H9 (cell line): Measurements from ENCODE around the gene BCAS4. TPM values are rescaled to one million over a fixed set of nuclear protein-coding genes. Genes with fewer than 3 reads are reported as not detected.

Source experiments
- DNase-seq: peaks from one replicate; pipeline ENCODE4 v3.0.0-alpha.2; 2017
- H2AFZ ChIP-seq: one replicate; pipeline ENCODE4 v1.6.1; 2013; ENCODE audit warnings: mild to moderate bottlenecking, low read length, control low read depth, moderate library complexity
- H2AK5ac ChIP-seq: 2 replicates; pipeline ENCODE4 v1.6.1; 2013; ENCODE audit warnings: low read length, control low read depth, mixed read lengths; ENCODE audit not compliant: insufficient read length
- H2BK120ac ChIP-seq: one replicate; pipeline ENCODE4 v1.6.1; 2013; ENCODE audit warnings: low read depth, mild to moderate bottlenecking, low read length, control low read depth, inconsistent platforms; ENCODE audit not compliant: poor library complexity, severe bottlenecking
- H2BK12ac ChIP-seq: 2 replicates; pipeline ENCODE4 v1.6.1; 2013; ENCODE audit warnings: low read length, control low read depth, mixed read lengths, low read depth; ENCODE audit not compliant: insufficient read length
- H2BK15ac ChIP-seq: 2 replicates; pipeline ENCODE4 v1.6.1; 2013; ENCODE audit warnings: low read depth, low read length, control low read depth
- H2BK20ac ChIP-seq: one replicate; pipeline ENCODE4 v1.6.1; 2013; ENCODE audit warnings: low read depth, mild to moderate bottlenecking, low read length, control low read depth, inconsistent platforms; ENCODE audit not compliant: poor library complexity, severe bottlenecking
- H2BK5ac ChIP-seq: 2 replicates; pipeline ENCODE4 v1.6.1; 2013; ENCODE audit warnings: low read length, control low read depth, mixed read lengths; ENCODE audit not compliant: insufficient read length
- H3K14ac ChIP-seq: 2 replicates; pipeline ENCODE4 v1.6.1; 2013; ENCODE audit warnings: low read length, control low read depth; ENCODE audit not compliant: insufficient read depth
- H3K18ac ChIP-seq: 2 replicates; pipeline ENCODE4 v1.6.1; 2013; ENCODE audit warnings: low read depth, mild to moderate bottlenecking, mixed read lengths, low read length, control low read depth; ENCODE audit not compliant: insufficient read length
- H3K23ac ChIP-seq: 2 replicates; pipeline ENCODE4 v1.6.1; 2013; ENCODE audit warnings: low read length, control low read depth, mixed read lengths, low read depth; ENCODE audit not compliant: insufficient read length
- H3K23me2 ChIP-seq: 2 replicates; pipeline ENCODE4 v1.6.1; 2013; ENCODE audit warnings: low read depth, mild to moderate bottlenecking, mixed read lengths, low read length, control low read depth; ENCODE audit not compliant: insufficient read length, poor library complexity, severe bottlenecking
- H3K27ac ChIP-seq: 2 replicates; pipeline ENCODE4 v1.5.1; 2013; ENCODE audit warnings: low read length, control low read depth, mixed read lengths, low read depth; ENCODE audit not compliant: insufficient read length
- H3K27me3 ChIP-seq: 2 replicates; pipeline ENCODE4 v1.6.1; 2013; ENCODE audit warnings: low read length, control low read depth, inconsistent platforms; ENCODE audit not compliant: insufficient read depth
- H3K4ac ChIP-seq: 2 replicates; pipeline ENCODE4 v1.6.1; 2013; ENCODE audit warnings: low read depth, mild to moderate bottlenecking, control low read depth, inconsistent platforms, low read length, moderate library complexity
- H3K4me1 ChIP-seq: 2 replicates; pipeline ENCODE4 v1.6.1; 2013; ENCODE audit warnings: low read length, control low read depth, inconsistent platforms; ENCODE audit not compliant: insufficient read depth
- H3K4me2 ChIP-seq: 2 replicates; pipeline ENCODE4 v1.6.1; 2013; ENCODE audit warnings: low read length, control low read depth, mixed read lengths; ENCODE audit not compliant: insufficient read length, insufficient read depth
- H3K56ac ChIP-seq: 2 replicates; pipeline ENCODE4 v1.6.1; 2013; ENCODE audit warnings: low read depth, mild to moderate bottlenecking, mixed read lengths, low read length, control low read depth; ENCODE audit not compliant: insufficient read length
- H3K79me1 ChIP-seq: 2 replicates; pipeline ENCODE4 v1.6.1; 2013; ENCODE audit warnings: low read depth, mild to moderate bottlenecking, moderate library complexity, low read length, control low read depth, inconsistent platforms; ENCODE audit not compliant: insufficient read depth, poor library complexity, severe bottlenecking
- H3K79me2 ChIP-seq: 2 replicates; pipeline ENCODE4 v1.6.1; 2013; ENCODE audit warnings: low read length, control low read depth, inconsistent platforms; ENCODE audit not compliant: insufficient read depth
- H3K9ac ChIP-seq: 2 replicates; pipeline ENCODE4 v1.6.1; 2013; ENCODE audit warnings: low read length, control low read depth, mixed read lengths; ENCODE audit not compliant: insufficient read length; ENCODE audit errors: extremely low read depth
- H3K9me3 ChIP-seq: one replicate; pipeline ENCODE4 v1.6.1; 2013; ENCODE audit warnings: low read depth, low read length, inconsistent platforms; ENCODE audit not compliant: control insufficient read depth
- H3T11ph ChIP-seq: one replicate; pipeline ENCODE4 v1.6.1; 2013; ENCODE audit warnings: mild to moderate bottlenecking, low read length, control low read depth, inconsistent platforms
- H4K20me1 ChIP-seq: one replicate; pipeline ENCODE4 v1.6.1; 2013; ENCODE audit not compliant: control insufficient read depth, insufficient read length, insufficient read depth
- H4K5ac ChIP-seq: 2 replicates; pipeline ENCODE4 v1.6.1; 2013; ENCODE audit warnings: low read depth, mild to moderate bottlenecking, mixed read lengths, low read length, control low read depth; ENCODE audit not compliant: insufficient read length
- H4K8ac ChIP-seq: replicated peaks from 2 replicates; pipeline ENCODE4 v1.6.1; 2013; ENCODE audit warnings: low read length, control low read depth, mixed read lengths, low read depth; ENCODE audit not compliant: insufficient read length
- H4K91ac ChIP-seq: 2 replicates; pipeline ENCODE4 v1.6.1; 2013; ENCODE audit warnings: low read depth, mild to moderate bottlenecking, moderate library complexity, mixed read lengths, low read length, control low read depth; ENCODE audit not compliant: insufficient read length
- H3K27ac Mint-ChIP-seq, 3 experiments: 2 replicates in 2 of 3; 3 replicates in 1 of 3; pipeline ENCODE4 v1.8.0; 2020 to 2021; ENCODE audit warnings: mixed read lengths in 3 of 3, mild to moderate bottlenecking in 1 of 3, moderate library complexity in 1 of 3
- H3K27me3 Mint-ChIP-seq: 2 replicates; pipeline ENCODE4 v1.8.0; 2021; ENCODE audit warnings: low read depth, mild to moderate bottlenecking, moderate library complexity, mixed read lengths
- H3K36me3 Mint-ChIP-seq, 3 experiments: 2 replicates in 2 of 3; 3 replicates in 1 of 3; pipeline ENCODE4 v1.8.0; 2020 to 2021; ENCODE audit warnings: low read depth in 3 of 3, mixed read lengths in 3 of 3; ENCODE audit not compliant: insufficient read depth in 1 of 3
- H3K4me1 Mint-ChIP-seq, 2 experiments: 2 replicates each; pipeline ENCODE4 v1.8.0; 2020; ENCODE audit warnings: mixed read lengths in 2 of 2
- H3K4me3 Mint-ChIP-seq, 2 experiments: 2 replicates in 1 of 2; 3 replicates in 1 of 2; pipeline ENCODE4 v1.8.0; 2020 to 2021; ENCODE audit warnings: mild to moderate bottlenecking in 2 of 2, mixed read lengths in 2 of 2, moderate library complexity in 1 of 2
- H3K9me3 Mint-ChIP-seq, 2 experiments: 2 replicates in 1 of 2; 3 replicates in 1 of 2; pipeline ENCODE4 v1.8.0; 2020; ENCODE audit warnings: mild to moderate bottlenecking in 2 of 2, mixed read lengths in 2 of 2, moderate library complexity in 1 of 2
- CTCF ChIP-seq: fragments of 200-600 bp; sonication (generic); conservative IDR thresholded peaks from 3 replicates; pipeline ENCODE4 v1.8.0; 2021; ENCODE audit warnings: antibody characterized with exemption, mild to moderate bottlenecking
- WGBS: extraction: QIAGEN DNeasy Blood & Tissue Kit; methylation state at CpG from one replicate; pipeline ENCODE4 v1.1.7; 2013; ENCODE audit warnings: missing lambda C conversion rate, low lambda C conversion rate, mixed read lengths; ENCODE audit not compliant: insufficient read length; ENCODE audit errors: extremely low coverage; 5-methylcytosine and 5-hydroxymethylcytosine counted together
- total RNA-seq: library from RNA; stranded (reverse); gene quantifications from 2 replicates; pipeline ENCODE4 v1.2.1, GENCODE V29; 2021

The BCAS4 gene
- total RNA-seq, 1 experiment from 2014 or later, result 16.9 TPM

DNA sequence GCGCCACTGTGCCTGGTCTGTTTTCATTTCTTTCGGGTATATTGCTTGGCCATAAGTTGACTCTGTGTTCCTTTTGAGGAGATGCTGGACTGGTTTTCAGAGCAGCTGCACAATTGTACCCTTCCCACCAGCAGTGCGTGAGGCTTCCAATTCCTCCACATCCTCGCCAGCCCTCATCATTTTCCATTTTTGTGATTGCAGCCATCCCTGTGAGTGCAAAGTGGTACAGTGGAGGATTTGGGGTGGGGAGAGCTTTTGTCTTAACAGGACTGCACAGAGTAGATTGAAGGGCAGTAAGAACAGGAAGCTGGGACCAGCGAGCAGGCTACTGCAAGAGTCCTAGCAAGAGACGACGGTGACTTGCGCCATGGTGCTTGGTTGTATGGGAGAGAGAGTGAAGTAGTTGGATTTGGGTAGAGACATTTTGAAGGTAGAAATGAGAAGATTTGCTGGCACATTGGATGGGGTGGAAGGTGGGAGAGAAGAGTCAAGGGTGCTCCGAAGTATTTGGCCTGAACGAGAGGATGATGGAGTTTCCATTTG lies 18.3 kb downstream of the BCAS4 start:
- Histone ChIP-seq H2AFZ (no peak overlapping the region), H2BK12ac (no peak overlapping the region), H4K8ac (no peak overlapping the region), H3K14ac (no peak overlapping the region), H3K23ac (no peak overlapping the region), H3K27ac (no peak overlapping the region), H2AK5ac (no peak overlapping the region), H4K5ac (no peak overlapping the region), H3K79me1 (peaks cover 3% of the 10 kb centered on the region), H3K79me2 (no peaks in the 10 kb centered on the region; the same call in 1 of the 2 replicates), H4K20me1 (no peaks in the 10 kb centered on the region), H3K18ac (no peak overlapping the region), H2BK15ac (no peak overlapping the region), H3T11ph (no peak overlapping the region), H2BK20ac (no peak overlapping the region), H3K27me3 (no peaks in the 10 kb centered on the region), H3K9ac (no peak overlapping the region), H2BK120ac (no peak overlapping the region), H3K4me2 (no peak overlapping the region), H3K56ac (no peak overlapping the region), H4K91ac (no peak overlapping the region), H3K9me3 (no peaks in the 10 kb centered on the region), H3K23me2 (no peaks in the 10 kb centered on the region), H2BK5ac (no peak overlapping the region), H3K4me1 (no peaks in the 10 kb centered on the region; the same call in 1 of the 2 replicates), H3K4ac (no peak overlapping the region)
- Mint-ChIP-seq H3K4me3 (no peak overlapping the region), H3K4me1 (peaks cover 10 to 22% of the 10 kb centered on the region in 2 experiments), H3K27ac (peak overlapping the region in 1 of 3 experiments; percentile 2; a peak in 3 of 7 replicates), H3K27me3 (no peaks in the 10 kb centered on the region), H3K9me3 (peaks cover 0 to 5% of the 10 kb centered on the region in 2 experiments; a peak in 1 of 5 replicates), H3K36me3 (no peaks in the 10 kb centered on the region; a peak in 3 of 7 replicates)
- DNase-seq, result no peak
- no peak for TF ChIP-seq CTCF
- WGBS, result 100% methylated on average over 1 of the region's 10 CpGs
